HG03460 (cell line): ENCODE results near the gene FZD8.
"Not testable (repeated sequence)": the region's sequence is repeated elsewhere in the genome, so short reads cannot be mapped to it uniquely, and the experiment has no call there.

Experiments used
- ATAC-seq: cut with Tn5 transposase; IDR thresholded peaks from one replicate; pipeline ENCODE4 v1.9.1; 2021; ENCODE audit not compliant: unreplicated experiment

Gene FZD8

GRCh38 chr10:35642035-35642792 lies at the start of gene FZD8:
Gene FZD8 (minus strand): TSS chr10:35642296. CDS start chr10:35641429, 867 bp downstream.
- ATAC-seq: peak; percentile 86

GRCh38 chr10:35691522-35692236 lies 49.6 kb upstream of the FZD8 start:
- ATAC-seq: no peak

- ATAC-seq: no peak
These were observed 48.4 kb upstream of the FZD8 start for GRCh38 chr10:35690534-35690933.

GRCh38 chr10:35685858-35686257 lies 43.8 kb upstream of the FZD8 start:
- not testable (repeated sequence) for ATAC-seq

- no peak for ATAC-seq
These were observed 43.3 kb upstream of the FZD8 start for GRCh38 chr10:35685402-35685801.

GRCh38 chr10:35684586-35684985 lies 42.5 kb upstream of the FZD8 start:
- ATAC-seq: no peak

GRCh38 chr10:35675846-35676245 lies 33.8 kb upstream of the FZD8 start:
- no peak for ATAC-seq

GRCh38 chr10:35674843-35675242 lies 32.7 kb upstream of the FZD8 start:
- no peak for ATAC-seq

- no peak for ATAC-seq
These were observed 27.0 kb upstream of the FZD8 start for GRCh38 chr10:35668865-35669650.

GRCh38 chr10:35667971-35668370 lies 25.9 kb upstream of the FZD8 start:
- no peak for ATAC-seq

- no peak for ATAC-seq
These were observed 25.3 kb upstream of the FZD8 start for GRCh38 chr10:35667270-35667889.

- ATAC-seq: no peak
These were observed 19.1 kb upstream of the FZD8 start for GRCh38 chr10:35661236-35661635.

- ATAC-seq: no peak
These were observed 17.4 kb upstream of the FZD8 start for GRCh38 chr10:35659456-35659855.

GRCh38 chr10:35657621-35658020 lies 15.5 kb upstream of the FZD8 start:
- no peak for ATAC-seq

- no peak for ATAC-seq
These were observed 10.7 kb upstream of the FZD8 start for GRCh38 chr10:35652824-35653223.

- no peak for ATAC-seq
These were observed 8.8 kb upstream of the FZD8 start for GRCh38 chr10:35650894-35651293.

GRCh38 chr10:35644050-35644950 lies 2.2 kb upstream of the FZD8 start:
- no peak for ATAC-seq

GRCh38 chr10:35643151-35644049 lies 1.3 kb upstream of the FZD8 start:
- no peak for ATAC-seq

- ATAC-seq: no peak
These were observed 658 bp upstream of the FZD8 start for GRCh38 chr10:35642793-35643114.
